Neuronal stem cell (in vitro differentiated cells): ENCODE data around the gene OTOA.
"Not testable (repeated sequence)": the region's sequence is repeated elsewhere in the genome, so short reads cannot be mapped to it uniquely, and the experiment has no call there.

Experiments used
- DNase-seq: peaks from one replicate; pipeline ENCODE4 v3.0.0-alpha.2; 2013; ENCODE audit warnings: low spot score
- H2AFZ ChIP-seq: one replicate; pipeline ENCODE4 v1.6.1; 2013; ENCODE audit warnings: mild to moderate bottlenecking, low read length, inconsistent platforms
- H2AK5ac ChIP-seq: 2 replicates; pipeline ENCODE4 v1.6.1; 2013; ENCODE audit warnings: low read depth, mild to moderate bottlenecking, inconsistent platforms, low read length, moderate library complexity, mixed read lengths
- H2BK120ac ChIP-seq: 2 replicates; pipeline ENCODE4 v1.6.1; 2013; ENCODE audit warnings: low read depth, mild to moderate bottlenecking, inconsistent platforms, low read length, moderate library complexity, mixed read lengths
- H2BK12ac ChIP-seq: one replicate; pipeline ENCODE4 v1.6.1; 2013; ENCODE audit warnings: low read length, inconsistent platforms
- H2BK15ac ChIP-seq: 2 replicates; pipeline ENCODE4 v1.6.1; 2013; ENCODE audit warnings: mild to moderate bottlenecking, low read length, inconsistent platforms, mixed read lengths
- H2BK5ac ChIP-seq: one replicate; pipeline ENCODE4 v1.6.1; 2013; ENCODE audit warnings: inconsistent platforms, mild to moderate bottlenecking, low read length, moderate library complexity
- H3K14ac ChIP-seq: one replicate; pipeline ENCODE4 v1.6.1; 2013; ENCODE audit warnings: low read length, inconsistent platforms
- H3K18ac ChIP-seq: 2 replicates; pipeline ENCODE4 v1.6.1; 2013; ENCODE audit warnings: low read length, inconsistent platforms
- H3K23ac ChIP-seq: 2 replicates; pipeline ENCODE4 v1.6.1; 2013; ENCODE audit warnings: low read depth, mild to moderate bottlenecking, mixed read lengths, low read length, inconsistent platforms; ENCODE audit not compliant: poor library complexity
- H3K27ac ChIP-seq: replicated peaks from 3 replicates; pipeline ENCODE4 v1.5.1; 2013; ENCODE audit warnings: low read length, inconsistent platforms
- H3K27me3 ChIP-seq, 3 experiments: 2 replicates each; pipeline ENCODE4 v1.6.1; 2013; ENCODE audit warnings: low read length in 3 of 3, mild to moderate bottlenecking in 2 of 3, inconsistent platforms in 1 of 3, low read depth in 1 of 3, mixed read lengths in 1 of 3, moderate library complexity in 1 of 3; ENCODE audit not compliant: control insufficient read depth in 3 of 3, insufficient read depth in 3 of 3
- H3K36me3 ChIP-seq, 2 donors: replicated peaks in 1 of 2; 2 replicates each; pipeline ENCODE4 v1.6.1; 2013; ENCODE audit warnings: low read length in 2 of 2; ENCODE audit not compliant: control insufficient read depth in 2 of 2, insufficient read depth in 2 of 2
- H3K4ac ChIP-seq: 2 replicates; pipeline ENCODE4 v1.6.1; 2013; ENCODE audit warnings: inconsistent platforms, mild to moderate bottlenecking, low read length, moderate library complexity
- H3K4me1 ChIP-seq, 2 donors: 1 replicate in 1 of 2; 2 replicates in 1 of 2; pipeline ENCODE4 v1.6.1; 2013; ENCODE audit warnings: low read length in 2 of 2, low read depth in 1 of 2; ENCODE audit not compliant: control insufficient read depth in 2 of 2, insufficient read depth in 1 of 2
- H3K4me2 ChIP-seq: one replicate; pipeline ENCODE4 v1.6.1; 2013; ENCODE audit warnings: mild to moderate bottlenecking, low read length, inconsistent platforms; ENCODE audit not compliant: insufficient read depth, poor library complexity, severe bottlenecking
- H3K4me3 ChIP-seq, 2 donors: 2 replicates each; pipeline ENCODE4 v1.5.1; 2013; ENCODE audit warnings: low read length in 2 of 2, mild to moderate bottlenecking in 2 of 2, inconsistent platforms in 1 of 2, moderate library complexity in 1 of 2
- H3K79me1 ChIP-seq: one replicate; pipeline ENCODE4 v1.6.1; 2013; ENCODE audit warnings: low read depth, mild to moderate bottlenecking, inconsistent platforms, low read length, moderate library complexity
- H3K9ac ChIP-seq: one replicate; pipeline ENCODE4 v1.6.1; 2013; ENCODE audit warnings: mild to moderate bottlenecking, low read depth, low read length, inconsistent platforms; ENCODE audit not compliant: poor library complexity
- H3K9me3 ChIP-seq, 2 donors: replicated peaks in 1 of 2; 2 replicates each; pipeline versions ENCODE3 to v1.6.1; 2013; ENCODE audit warnings: low read length in 2 of 2, mild to moderate bottlenecking in 2 of 2, inconsistent platforms in 1 of 2, low read depth in 1 of 2, mixed read lengths in 1 of 2, moderate library complexity in 1 of 2; ENCODE audit not compliant: control insufficient read depth in 2 of 2, insufficient read depth in 1 of 2
- H4K8ac ChIP-seq: one replicate; pipeline ENCODE4 v1.6.1; 2013; ENCODE audit warnings: low read depth, mild to moderate bottlenecking, inconsistent platforms, low read length, moderate library complexity
- H4K91ac ChIP-seq: one replicate; pipeline ENCODE4 v1.6.1; 2013; ENCODE audit warnings: low read length, low read depth, mild to moderate bottlenecking, inconsistent platforms; ENCODE audit not compliant: poor library complexity
- WGBS, 2 donors: extraction: QIAGEN DNeasy Blood & Tissue Kit; methylation state at CpG; one replicate each; pipeline ENCODE4 v1.1.7; 2013; ENCODE audit warnings: missing lambda C conversion rate in 2 of 2, mixed read lengths in 1 of 2; ENCODE audit not compliant: insufficient read length in 2 of 2, insufficient replicate concordance in 1 of 2; ENCODE audit errors: extremely low coverage in 2 of 2; 5-methylcytosine and 5-hydroxymethylcytosine counted together

Gene OTOA

DNA sequence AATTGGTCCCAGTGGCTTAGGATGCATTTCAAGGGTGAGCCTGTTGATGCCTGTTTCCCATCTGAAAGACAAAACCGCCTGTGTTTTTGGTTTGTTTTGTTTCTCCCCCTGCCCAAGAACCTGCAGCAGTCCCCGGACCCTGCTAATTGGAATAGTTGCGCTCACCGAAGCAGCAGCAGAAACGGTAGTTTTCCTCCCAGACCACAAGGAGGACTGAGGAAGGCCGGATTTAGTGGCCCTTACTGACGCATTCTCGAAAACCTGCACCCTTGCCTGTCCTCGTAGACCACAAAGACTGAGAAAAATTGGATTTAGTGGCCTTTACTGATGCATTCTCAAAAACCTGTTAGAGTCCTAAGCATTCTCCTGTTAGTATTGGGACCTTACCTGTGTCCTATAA is 28.1 kb upstream of the OTOA start:
- H3K36me3 ChIP-seq, result peaks cover 2 to 35% of the 10 kb centered on the region in 2 donors
- not testable (repeated sequence) for H3K27me3 ChIP-seq, H3K4me2 ChIP-seq, H2BK5ac ChIP-seq, H3K18ac ChIP-seq, H4K8ac ChIP-seq, H3K9me3 ChIP-seq, H3K23ac ChIP-seq, H4K91ac ChIP-seq, H3K4ac ChIP-seq, H2BK120ac ChIP-seq, H3K4me3 ChIP-seq, DNase-seq, H3K14ac ChIP-seq, H2AK5ac ChIP-seq, H3K27ac ChIP-seq, H3K4me1 ChIP-seq, H3K79me1 ChIP-seq, H3K9ac ChIP-seq, H2BK15ac ChIP-seq, H2AFZ ChIP-seq, H2BK12ac ChIP-seq
- no CpG with 5 or more reads among the region's 9 CpGs for WGBS, 2 donors

DNA sequence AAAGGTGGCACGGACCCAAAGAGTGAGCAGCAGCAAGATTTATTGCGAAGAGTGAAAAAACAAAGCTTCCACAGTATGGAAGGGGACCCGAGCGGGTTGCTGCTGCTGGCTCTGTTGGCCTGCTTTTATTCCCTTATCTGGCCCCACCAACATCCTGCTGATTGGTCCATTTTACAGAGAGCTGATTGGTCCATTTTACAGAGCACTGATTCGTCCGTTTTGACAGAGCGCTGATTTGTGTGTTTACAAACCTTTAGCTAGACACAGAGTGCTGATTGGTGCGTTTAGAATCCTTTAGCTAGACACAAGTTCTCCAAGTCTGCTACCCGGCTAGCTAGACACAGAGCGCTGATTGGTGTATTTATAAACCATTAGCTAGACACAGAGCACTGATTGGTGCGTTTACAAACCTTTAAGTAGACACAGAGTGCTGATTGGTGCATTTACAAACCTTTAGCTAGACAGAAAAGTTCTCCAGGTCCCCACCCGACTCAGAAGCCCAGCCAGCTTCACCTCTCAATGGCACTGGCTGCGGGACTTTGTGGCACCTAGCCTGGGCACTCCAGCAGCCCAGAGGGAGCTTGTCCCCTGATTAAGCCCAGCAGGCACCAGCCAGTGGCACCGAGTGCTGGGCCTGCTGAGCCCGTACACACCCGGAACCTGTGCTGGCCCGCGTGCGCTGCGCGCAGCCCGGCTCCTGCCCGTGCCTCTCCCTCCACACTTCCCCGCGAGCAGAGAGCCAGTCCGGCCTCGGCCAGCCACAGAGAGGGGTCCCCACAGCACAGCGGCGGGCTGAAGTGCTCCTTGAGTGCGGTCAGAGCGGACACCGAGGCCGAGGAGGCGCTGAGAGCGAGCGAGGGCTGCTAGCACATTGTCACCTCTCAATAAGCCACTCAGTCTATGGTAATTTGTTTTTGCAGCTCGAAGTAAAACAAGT is 26.5 kb upstream of the OTOA start:
- Histone ChIP-seq H4K91ac (no peak overlapping the region), H3K27me3 (no peaks in the 10 kb centered on the region), H2BK12ac (no peak overlapping the region), H3K4me3 (no peak overlapping the region), H3K23ac (no peak overlapping the region), H3K9me3 (no peaks in the 10 kb centered on the region), H3K14ac (no peak overlapping the region), H3K36me3 (peaks cover 2 to 42% of the 10 kb centered on the region in 2 donors), H2BK5ac (no peak overlapping the region), H3K79me1 (no peaks in the 10 kb centered on the region), H2AFZ (no peak overlapping the region), H3K4me2 (no peak overlapping the region), H3K18ac (no peak overlapping the region), H2BK120ac (no peak overlapping the region), H3K9ac (no peak overlapping the region), H3K4me1 (no peaks in the 10 kb centered on the region), H2AK5ac (no peak overlapping the region), H3K4ac (no peak overlapping the region), H3K27ac (no peak overlapping the region), H2BK15ac (no peak overlapping the region), H4K8ac (no peak overlapping the region)
- no CpG with 5 or more reads among the region's 37 CpGs for WGBS, 2 donors
- DNase-seq, result no peak

DNA sequence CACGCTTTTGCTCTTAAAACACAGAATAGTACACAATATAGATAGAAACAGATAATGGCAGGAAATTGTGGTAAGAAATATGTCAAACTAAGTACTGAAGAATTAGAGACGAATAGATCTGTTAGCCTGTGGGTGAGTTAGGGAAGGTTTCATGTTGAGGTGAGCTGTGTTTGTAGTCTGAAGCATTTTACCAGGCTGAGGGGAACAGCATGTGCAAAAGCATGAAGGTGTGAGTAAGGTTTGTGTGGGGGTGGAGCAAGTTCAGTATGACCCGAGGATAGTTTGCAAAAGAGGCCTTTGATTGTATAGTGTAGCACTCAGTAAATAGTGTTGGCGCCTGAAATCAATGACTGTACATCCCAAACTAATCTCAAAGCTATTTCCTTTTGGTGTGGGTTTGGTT is 25.2 kb upstream of the OTOA start:
- no peak overlapping the region for H3K27ac ChIP-seq
- H3K4me2 ChIP-seq, result no peak overlapping the region
- H4K91ac ChIP-seq, result no peak overlapping the region
- no peak overlapping the region for H3K4ac ChIP-seq
- H3K18ac ChIP-seq, result no peak overlapping the region
- H2BK15ac ChIP-seq, result no peak overlapping the region
- no peaks in the 10 kb centered on the region for H3K27me3 ChIP-seq
- no peaks in the 10 kb centered on the region for H3K4me1 ChIP-seq
- no peak overlapping the region for H3K14ac ChIP-seq
- H3K23ac ChIP-seq, result no peak overlapping the region
- no peak overlapping the region for H2AK5ac ChIP-seq
- no peak for DNase-seq
- H2AFZ ChIP-seq, result no peak overlapping the region
- H3K36me3 ChIP-seq, result peaks cover 2 to 47% of the 10 kb centered on the region in 2 donors
- no peak overlapping the region for H2BK12ac ChIP-seq
- H3K79me1 ChIP-seq, result no peaks in the 10 kb centered on the region
- no peaks in the 10 kb centered on the region for H3K9me3 ChIP-seq
- H2BK5ac ChIP-seq, result no peak overlapping the region
- WGBS, 2 donors, result no CpG with 5 or more reads among the region's 4 CpGs
- no peak overlapping the region for H3K9ac ChIP-seq
- H2BK120ac ChIP-seq, result no peak overlapping the region
- no peak overlapping the region for H3K4me3 ChIP-seq
- H4K8ac ChIP-seq, result no peak overlapping the region

DNA sequence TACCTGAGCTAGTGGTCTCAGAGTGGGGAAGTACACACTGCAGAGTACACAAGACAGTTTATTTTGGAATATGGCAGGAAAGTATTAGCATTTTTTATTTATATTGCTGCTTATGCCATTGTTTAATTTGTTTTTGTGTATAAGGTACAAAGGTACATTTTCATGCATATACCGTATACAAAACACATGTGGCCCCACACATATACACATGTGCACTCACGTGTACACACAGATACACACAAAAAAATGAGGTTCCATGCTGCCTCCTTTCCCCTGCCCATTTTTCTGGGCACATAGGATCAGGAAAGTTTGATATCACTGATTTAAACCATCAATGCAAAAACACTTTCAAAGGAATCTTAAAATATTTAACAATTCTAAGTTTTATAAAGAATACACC is 24.3 kb upstream of the OTOA start:
- WGBS, 2 donors, result no CpG with 5 or more reads among the region's 2 CpGs
- no peak overlapping the region for H4K91ac ChIP-seq

More for the DNA sequence above, 24.3 kb upstream of the OTOA start:
- Histone ChIP-seq H2BK120ac (no peak overlapping the region), H2BK12ac (no peak overlapping the region), H4K8ac (no peak overlapping the region), H2BK15ac (no peak overlapping the region), H2BK5ac (no peak overlapping the region), H3K9ac (no peak overlapping the region), H3K4me2 (no peak overlapping the region), H3K18ac (no peak overlapping the region), H3K9me3 (no peaks in the 10 kb centered on the region), H3K27ac (no peak overlapping the region), H2AK5ac (no peak overlapping the region), H3K79me1 (no peaks in the 10 kb centered on the region), H3K4me1 (no peaks in the 10 kb centered on the region), H3K27me3 (no peaks in the 10 kb centered on the region), H3K4ac (no peak overlapping the region), H3K14ac (no peak overlapping the region), H3K36me3 (peaks cover 2 to 46% of the 10 kb centered on the region in 2 donors), H2AFZ (no peak overlapping the region), H3K23ac (no peak overlapping the region), H3K4me3 (no peak overlapping the region)
- no peak for DNase-seq
